CD4-positive, alpha-beta T cell treated with Interleukin-10 for 1 hour (primary cell): ENCODE data around the gene LRP1.

Experiments
- DNase-seq: peaks from one replicate; pipeline ENCODE4 v3.0.0-alpha.2; 2020

Gene LRP1

GRCh38 chr12:57240926-57241401 is 112.7 kb downstream of the LRP1 start:
- DNase-seq: no peak

- no peak for DNase-seq
Observed at GRCh38 chr12:57241402-57242310, 113.4 kb downstream of the LRP1 start.

GRCh38 chr12:57242329-57242690 is 114.0 kb downstream of the LRP1 start:
- no peak for DNase-seq

- DNase-seq: peak; percentile 66
Observed at GRCh38 chr12:57242691-57243454, 114.6 kb downstream of the LRP1 start.

GRCh38 chr12:57243521-57244311 is 115.4 kb downstream of the LRP1 start:
- DNase-seq: peak; percentile 82

GRCh38 chr12:57244312-57244696 is 116.0 kb downstream of the LRP1 start:
- no peak for DNase-seq

GRCh38 chr12:57247041-57247440 is 118.8 kb downstream of the LRP1 start:
- no peak for DNase-seq

- DNase-seq: no peak
Observed at GRCh38 chr12:57248934-57249742, 120.9 kb downstream of the LRP1 start.

GRCh38 chr12:57250541-57250940 is 122.3 kb downstream of the LRP1 start:
- DNase-seq: no peak

- no peak for DNase-seq
Observed at GRCh38 chr12:57250956-57251355, 122.7 kb downstream of the LRP1 start, which contains the start of gene STAC3. Gene STAC3 (minus strand): TSS chr12:57251187. CDS start chr12:57249636, 1,551 bp downstream.

- DNase-seq: no peak
Observed at GRCh38 chr12:57254506-57255280, 126.4 kb downstream of the LRP1 start.

- DNase-seq: no peak
Observed at GRCh38 chr12:57255916-57256315, 127.6 kb downstream of the LRP1 start.

GRCh38 chr12:57258977-57259970 is 131.0 kb downstream of the LRP1 start:
- DNase-seq: no peak

GRCh38 chr12:57260366-57260765 is 132.1 kb downstream of the LRP1 start:
- DNase-seq: no peak

- no peak for DNase-seq
Observed at GRCh38 chr12:57261428-57261865, 133.2 kb downstream of the LRP1 start.

- no peak for DNase-seq
Observed at GRCh38 chr12:57262126-57262822, 134.0 kb downstream of the LRP1 start.
